HepG2 (cell line): Measurements from ENCODE around the gene IQCM. TPM values are rescaled to one million over a fixed set of nuclear protein-coding genes. Genes with fewer than 3 reads are reported as not detected.

ENCODE experiments used
- ATAC-seq: fragments of 200-7000 bp; cut with Tn5 transposase; 3 replicates; pipeline ENCODE4 v1.9.1; 2020; ENCODE audit warnings: mild to moderate bottlenecking, moderate library complexity
- BruUV-seq: library from RNA; stranded (reverse); fragments of 400-500 nt; replicated peaks from 2 replicates; lab custom pipeline; 2021; lab: Mats Ljungman, UMichigan
- CTCF ChIA-PET: fragments of 300-600 bp; formaldehyde crosslinking; extraction: SDS; loops from one replicate; lab custom pipeline; 2021; ENCODE audit warnings: low total read pairs, inconsistent platforms, low intra/inter-chr PET ratio; lab: Yijun Ruan, JAX
- POLR2A ChIA-PET: fragments of 350-600 bp; sonication (Branson Sonifier 250); formaldehyde crosslinking; loops from one replicate; lab custom pipeline; 2020; ENCODE audit warnings: antibody characterized with exemption, inconsistent platforms; lab: Yijun Ruan, JAX
- DNase-seq: peaks from one replicate; pipeline ENCODE4 v3.0.0-alpha.2; 2015; ENCODE audit warnings: low spot score
- FAIRE-seq: peaks from 3 replicates; lab custom pipeline; 2011; peaks lifted over from hg19 to GRCh38; lab: Jason Lieb, UNC
- H2AFZ ChIP-seq: one replicate; pipeline ENCODE4 v1.6.1; 2011; ENCODE audit warnings: low read length, inconsistent platforms
- H3K27ac ChIP-seq: fragments of 300-600 bp; 3 replicates; pipeline ENCODE4 v1.8.0; 2011; ENCODE audit warnings: mixed run types, mild to moderate bottlenecking, mixed read lengths, low read length, inconsistent platforms; ENCODE audit not compliant: insufficient read depth; ENCODE audit errors: extremely low read length
- H3K27me3 ChIP-seq, 2 experiments: fragments of 200-600 bp in 1 of 2; 2 replicates in 1 of 2; 3 replicates in 1 of 2; pipeline versions ENCODE4 v1.6.0 to v1.8.0; 2011; ENCODE audit warnings: low read length in 2 of 2, mild to moderate bottlenecking in 2 of 2, moderate library complexity in 2 of 2, inconsistent platforms in 1 of 2; ENCODE audit not compliant: insufficient read depth in 2 of 2, control insufficient read depth in 1 of 2
- H3K36me3 ChIP-seq, 2 experiments: fragments of 200-600 bp in 1 of 2; replicated peaks in 1 of 2; 2 replicates in 1 of 2; 3 replicates in 1 of 2; pipeline versions ENCODE4 v1.5.1 to v1.8.0; 2011; ENCODE audit warnings: low read length in 2 of 2, inconsistent platforms in 1 of 2; ENCODE audit not compliant: insufficient read depth in 2 of 2, control insufficient read depth in 1 of 2
- H3K4me1 ChIP-seq: 2 replicates; pipeline ENCODE4 v1.5.1; 2012; ENCODE audit warnings: low read length, inconsistent platforms; ENCODE audit not compliant: insufficient read depth
- H3K4me2 ChIP-seq: 2 replicates; pipeline ENCODE4 v1.6.0; 2011; ENCODE audit warnings: low read depth, low read length, inconsistent platforms
- H3K4me3 ChIP-seq, 3 experiments: fragments of 200-600 bp in 1 of 3; sonication (generic), shearing (Covaris generic) in 1 of 3; replicated peaks in 1 of 3; 2 replicates each; pipeline ENCODE4 v1.5.1; 2011 to 2016; ENCODE audit warnings: low read length in 3 of 3, inconsistent platforms in 2 of 3, low read depth in 2 of 3, mild to moderate bottlenecking in 2 of 3, control low read depth in 1 of 3, mixed read lengths in 1 of 3; ENCODE audit not compliant: insufficient read depth in 1 of 3
- H3K79me2 ChIP-seq: one replicate; pipeline ENCODE4 v1.6.1; 2011; ENCODE audit warnings: low read length, inconsistent platforms; ENCODE audit not compliant: insufficient read depth
- H3K9ac ChIP-seq: 2 replicates; pipeline ENCODE4 v1.6.0; 2011; ENCODE audit warnings: mild to moderate bottlenecking, low read depth, low read length, inconsistent platforms; ENCODE audit not compliant: insufficient read depth
- H3K9me3 ChIP-seq: 2 replicates; pipeline ENCODE4 v1.5.1; 2012; ENCODE audit warnings: mild to moderate bottlenecking, low read length
- H4K20me1 ChIP-seq: 2 replicates; pipeline ENCODE4 v1.6.0; 2011; ENCODE audit warnings: inconsistent platforms, mild to moderate bottlenecking, low read length, moderate library complexity; ENCODE audit not compliant: insufficient read depth
- BRD4 ChIP-seq: sonication (generic); formaldehyde crosslinking; IDR thresholded peaks from 2 replicates; pipeline ENCODE4 v1.4.0; 2020; ENCODE audit warnings: missing genetic modification reagents
- CEBPB ChIP-seq: IDR thresholded peaks from 2 replicates; pipeline ENCODE4 v1.6.1; 2011; ENCODE audit warnings: low read depth, low read length, improper control_type of control experiment, borderline replicate concordance
- ELF3 ChIP-seq: IDR thresholded peaks from 2 replicates; pipeline ENCODE4 v1.6.1; 2016; ENCODE audit warnings: missing genetic modification reagents, missing compliant biosample characterization
- GABPA ChIP-seq, 2 experiments: IDR thresholded peaks; 2 replicates each; pipeline ENCODE4 v1.6.1; 2011 to 2016; ENCODE audit warnings: low read depth in 2 of 2, low read length in 1 of 2, missing biosample characterization in 1 of 2, missing genetic modification characterization in 1 of 2
- GPN1 ChIP-seq: sonication (generic); formaldehyde crosslinking; IDR thresholded peaks from 2 replicates; pipeline ENCODE4 v1.5.1; 2020; ENCODE audit warnings: missing genetic modification reagents, borderline replicate concordance
- HOXA9 ChIP-seq: sonication (generic); formaldehyde crosslinking; IDR thresholded peaks from 2 replicates; pipeline ENCODE4 v1.8.1; 2022; ENCODE audit warnings: missing genetic modification reagents, mild to moderate bottlenecking, moderate library complexity, borderline replicate concordance
- HOXD1 ChIP-seq: sonication (generic); formaldehyde crosslinking; IDR thresholded peaks from 2 replicates; pipeline ENCODE4 v1.5.0; 2020; ENCODE audit warnings: missing genetic modification reagents
- MLX ChIP-seq: IDR thresholded peaks from 2 replicates; pipeline ENCODE4 v1.6.1; 2016
- MLXIP ChIP-seq: sonication (generic); formaldehyde crosslinking; IDR thresholded peaks from 2 replicates; pipeline ENCODE4 v1.9.0; 2021; ENCODE audit warnings: missing genetic modification reagents, borderline replicate concordance
- MXD4 ChIP-seq: IDR thresholded peaks from 2 replicates; pipeline ENCODE4 v1.6.1; 2016; ENCODE audit warnings: mild to moderate bottlenecking, missing biosample characterization, missing genetic modification reagents
- NFE2 ChIP-seq: sonication (generic); formaldehyde crosslinking; IDR thresholded peaks from 2 replicates; pipeline ENCODE4 v1.4.0; 2020; ENCODE audit warnings: missing genetic modification reagents
- SATB2 ChIP-seq: sonication (generic); formaldehyde crosslinking; IDR thresholded peaks from 2 replicates; pipeline ENCODE4 v1.5.0; 2020; ENCODE audit warnings: missing genetic modification reagents
- ZBTB33 ChIP-seq: sonication (generic); formaldehyde crosslinking; IDR thresholded peaks from 2 replicates; pipeline ENCODE4 v1.4.0; 2020; ENCODE audit warnings: missing genetic modification reagents
- ZNF18 ChIP-seq: sonication (generic); formaldehyde crosslinking; IDR thresholded peaks from 2 replicates; pipeline ENCODE4 v1.8.0; 2022; ENCODE audit warnings: mild to moderate bottlenecking, missing genetic modification reagents; ENCODE audit not compliant: insufficient replicate concordance
- ZNF414 ChIP-seq: sonication (generic); formaldehyde crosslinking; IDR thresholded peaks from 2 replicates; pipeline ENCODE4 v1.5.0; 2020; ENCODE audit warnings: missing genetic modification reagents
- ZNF558 ChIP-seq: sonication (generic); formaldehyde crosslinking; IDR thresholded peaks from 2 replicates; pipeline ENCODE4 v1.9.0; 2022; ENCODE audit warnings: mild to moderate bottlenecking, missing genetic modification reagents, borderline replicate concordance
- WGBS: methylation state at CpG from one replicate; pipeline ENCODE4 v1.1.6; 2017; ENCODE audit warnings: low lambda C conversion rate; 5-methylcytosine and 5-hydroxymethylcytosine counted together
- in situ Hi-C: cut with HindIII; loops from 2 replicates; pipeline ENCODE4 v1.10.0; 2017; ENCODE audit warnings: low pct_unique_long_range_greater_than_20kb; ENCODE audit not compliant: extremely low pct_ligation_motif_present
- intact Hi-C: fragments of 100-400 bp; cut with micrococcal nuclease; formaldehyde crosslinking; loops from one replicate; pipeline ENCODE4 v1.10.0; 2022; ENCODE audit not compliant: unreplicated experiment
- polyA plus RNA-seq, 8 experiments: library from polyadenylated mRNA; depleted of rRNA in 3 of 8; stranded (reverse) in 7 of 8; unstranded in 1 of 8; fragments of >200 nt; fragmentation: Illumina TruSeq in 4 of 8; extraction: Trizol in 4 of 8; gene quantifications; 2 replicates each; pipeline versions ENCODE4 v1.2.1 to v1.2.3, GENCODE V29; 2011 to 2016; ENCODE audit warnings: low read depth in 4 of 8, missing spikeins in 1 of 8, mixed read lengths in 1 of 8; ENCODE audit not compliant: insufficient read depth in 1 of 8
- total RNA-seq, 5 experiments: library from RNA; depleted of rRNA; stranded (reverse); fragments of >200 nt; fragmentation: Illumina TruSeq; extraction: Trizol; gene quantifications; 2 replicates each; pipeline ENCODE4 v1.2.3, GENCODE V29; 2016; ENCODE audit warnings: low read depth in 1 of 5

IQCM gene
- total and polyA plus RNA-seq, 2 of the 13 experiments (the other 11 are each of a cell fraction or from before 2014, with no cell fraction given), result not detected

GRCh38 chr4:149831656-149832208 lies 16.1 kb upstream of the IQCM start (continued):
- no peak for TF ChIP-seq HOXA9 (CRISPR knock-in tag)

- Histone ChIP-seq H3K27ac (no peak overlapping the region), H4K20me1 (no peaks in the 10 kb centered on the region), H3K9me3 (no peaks in the 10 kb centered on the region), H3K36me3 (no peaks in the 10 kb centered on the region), H3K4me1 (no peaks in the 10 kb centered on the region), H3K27me3 (no peaks in the 10 kb centered on the region), H3K4me2 (no peak overlapping the region), H2AFZ (no peak overlapping the region), H3K4me3 (no peak overlapping the region), H3K79me2 (no peaks in the 10 kb centered on the region), H3K9ac (no peak overlapping the region)
- ChIA-PET POLR2A (no interaction called here), CTCF (no interaction called here)
- intact Hi-C loops, result no loop called here
- no peak for DNase-seq
- FAIRE-seq, result no peak
- in situ Hi-C loops, result no loop called here
- BruUV-seq, result no TSS peak
- ATAC-seq, result no peak
- 0% methylated on average over 3 of the region's 3 CpGs for WGBS
- TF ChIP-seq ELF3 (CRISPR knock-in tag) (no peak), MXD4 (CRISPR knock-in tag) (no peak), MLX (CRISPR knock-in tag) (no peak), SATB2 (CRISPR knock-in tag) (no peak), GPN1 (CRISPR knock-in tag) (no peak), GABPA (IDR thresholded peaks at IDR 0.05; ENCODE audit: low read depth, low read length) (no peak), GABPA (CRISPR knock-in tag; IDR thresholded peaks at IDR 0.05; ENCODE audit: low read depth) (no peak), MLXIP (CRISPR knock-in tag) (no peak), ZBTB33 (no peak), CEBPB (no peak), ZNF414 (CRISPR knock-in tag) (no peak), NFE2 (CRISPR knock-in tag) (no peak), HOXD1 (CRISPR knock-in tag) (no peak), ZNF558 (CRISPR knock-in tag) (no peak), BRD4 (CRISPR knock-in tag) (no peak), ZNF18 (CRISPR knock-in tag) (no peak)
Observed at GRCh38 chr4:149830823-149831222, 15.2 kb upstream of the IQCM start.
